ENCODE data around the gene OR2T27. TPM values are rescaled to one million over a fixed set of nuclear protein-coding genes. Genes with fewer than 3 reads are reported as not detected.

Gene OR2T27
- total and polyA plus RNA-seq, 2 experiments from 2014 or later, result not detected

GRCh38 chr1:248621770-248622169 is 33.6 kb downstream of the OR2T27 start:
- Mint-ChIP-seq H3K27me3 (ENCODE audit: insufficient read depth, low read depth, poor library complexity) (no peaks in the 10 kb centered on the region), H3K4me3 (no peak overlapping the region), H3K4me1 (no peaks in the 10 kb centered on the region), H3K9me3 (peaks cover 54% of the 10 kb centered on the region), H3K27ac (no peak overlapping the region), H3K36me3 (ENCODE audit: low read depth) (peaks cover 8% of the 10 kb centered on the region; the same call in 1 of the 3 replicates)
- no peak overlapping the region for H3K4me3 ChIP-seq
- no peak overlapping the region for H2AFZ ChIP-seq
- ATAC-seq (no peak), DNase-seq (ENCODE audit: low spot score) (no peak)
- H3K4me1 ChIP-seq (ENCODE audit: insufficient read depth), result no peaks in the 10 kb centered on the region
- no peaks in the 10 kb centered on the region for H4K20me1 ChIP-seq (replicated peaks; ENCODE audit: insufficient read depth)
- no peak overlapping the region for H3K27ac ChIP-seq (ENCODE audit: low read depth)
- no peaks in the 10 kb centered on the region for H3K79me2 ChIP-seq (replicated peaks; ENCODE audit: insufficient read depth)
- H3K36me3 ChIP-seq (ENCODE audit: insufficient read depth), result no peaks in the 10 kb centered on the region
- TF ChIP-seq STAT1 (IDR thresholded peaks at IDR 0.05; ENCODE audit: unreplicated experiment) (no peak), POLR2AphosphoS5 (IDR thresholded peaks at IDR 0.05; ENCODE audit: low read depth) (no peak), ETS1 (IDR thresholded peaks at IDR 0.05) (no peak), JUNB (IDR thresholded peaks at IDR 0.05; ENCODE audit: unreplicated experiment) (no peak), EZH2 (IDR thresholded peaks at IDR 0.05; ENCODE audit: low read depth, unreplicated experiment) (no peak), NANOG (IDR thresholded peaks at IDR 0.05; ENCODE audit: borderline replicate concordance) (no peak), EZH2phosphoT487 (IDR thresholded peaks at IDR 0.05; ENCODE audit: unreplicated experiment) (no peak), ZNF331 (CRISPR knock-in tag; IDR thresholded peaks at IDR 0.05; ENCODE audit: low read depth) (no peak), CTCF (conservative IDR thresholded peaks at IDR 0.05; ENCODE audit: low read depth in 2 of 2) (no peak), ZNF114 (CRISPR knock-in tag; IDR thresholded peaks at IDR 0.05) (no peak), REST (IDR thresholded peaks at IDR 0.05; ENCODE audit: unreplicated experiment) (no peak), CREB1 (CRISPR knock-in tag; IDR thresholded peaks at IDR 0.05; ENCODE audit: low read depth) (no peak), ZNF462 (CRISPR knock-in tag; IDR thresholded peaks at IDR 0.05) (no peak)
- H3F3A ChIP-seq (replicated peaks; ENCODE audit: low read depth), result no peaks in the 10 kb centered on the region
- no peaks in the 10 kb centered on the region for H3K27me3 ChIP-seq (ENCODE audit: insufficient read depth)
- no peaks in the 10 kb centered on the region for H3K9me2 ChIP-seq (ENCODE audit: insufficient read depth)
- H3K4me2 ChIP-seq, result no peak overlapping the region
